GM23338 (cell line): Measurements from ENCODE around the gene NOC2L. TPM values are rescaled to one million over a fixed set of nuclear protein-coding genes. Genes with fewer than 3 reads are reported as not detected.

ENCODE experiments used
- ATAC-seq: fragments of 200-7000 bp; cut with Tn5 transposase; 3 replicates; pipeline ENCODE4 v1.9.1; 2020
- DNase-seq: peaks from one replicate; pipeline ENCODE4 v3.0.0-alpha.2; 2015; ENCODE audit warnings: low spot score
- H2AFZ ChIP-seq: fragments of 200-600 bp; sonication (generic); 2 replicates; pipeline ENCODE4 v1.8.0; 2016; ENCODE audit warnings: antibody characterized with exemption, mild to moderate bottlenecking, moderate library complexity
- H3F3A ChIP-seq: fragments of 200-600 bp; sonication (generic); replicated peaks from 2 replicates; pipeline ENCODE4 v1.8.0; 2017; ENCODE audit warnings: antibody characterized with exemption, mixed run types, low read depth
- H3K27ac ChIP-seq: fragments of 200-600 bp; sonication (generic); 2 replicates; pipeline ENCODE4 v1.6.1; 2016; ENCODE audit warnings: low read depth
- H3K27me3 ChIP-seq: fragments of 200-600 bp; sonication (generic); 2 replicates; pipeline ENCODE4 v1.8.0; 2016; ENCODE audit warnings: mild to moderate bottlenecking, mixed run types, moderate library complexity; ENCODE audit not compliant: insufficient read depth
- H3K36me3 ChIP-seq: fragments of 200-600 bp; sonication (generic); 2 replicates; pipeline ENCODE4 v1.8.0; 2016; ENCODE audit warnings: mild to moderate bottlenecking; ENCODE audit not compliant: insufficient read depth
- H3K4me1 ChIP-seq: fragments of 200-600 bp; sonication (generic); 2 replicates; pipeline ENCODE4 v1.8.0; 2016; ENCODE audit warnings: mild to moderate bottlenecking, moderate library complexity; ENCODE audit not compliant: insufficient read depth
- H3K4me2 ChIP-seq: fragments of 200-600 bp; sonication (generic); 2 replicates; pipeline ENCODE4 v1.7.1; 2017; ENCODE audit warnings: mixed run types
- H3K4me3 ChIP-seq: fragments of 200-600 bp; sonication (generic); 2 replicates; pipeline ENCODE4 v1.6.1; 2016; ENCODE audit warnings: mixed run types
- H3K79me2 ChIP-seq: fragments of 200-600 bp; sonication (generic); replicated peaks from 2 replicates; pipeline ENCODE4 v1.8.0; 2017; ENCODE audit warnings: mild to moderate bottlenecking; ENCODE audit not compliant: insufficient read depth
- H3K9me2 ChIP-seq: fragments of 200-600 bp; sonication (generic); 2 replicates; pipeline ENCODE4 v1.8.0; 2017; ENCODE audit not compliant: insufficient read depth
- H4K20me1 ChIP-seq: fragments of 200-600 bp; sonication (generic); replicated peaks from 2 replicates; pipeline ENCODE4 v1.8.0; 2017; ENCODE audit warnings: mild to moderate bottlenecking; ENCODE audit not compliant: insufficient read depth
- H3K27ac Mint-ChIP-seq: 2 replicates; pipeline ENCODE4 v1.8.0; 2020; ENCODE audit warnings: inconsistent platforms, mild to moderate bottlenecking, moderate library complexity, mixed read lengths
- H3K27me3 Mint-ChIP-seq: 3 replicates; pipeline ENCODE4 v1.8.0; 2022; ENCODE audit warnings: low read depth, mild to moderate bottlenecking, moderate library complexity, mixed read lengths, inconsistent platforms; ENCODE audit not compliant: insufficient read depth, poor library complexity
- H3K36me3 Mint-ChIP-seq: 3 replicates; pipeline ENCODE4 v1.8.0; 2021; ENCODE audit warnings: low read depth, mild to moderate bottlenecking, inconsistent platforms, moderate library complexity, mixed read lengths
- H3K4me1 Mint-ChIP-seq: 3 replicates; pipeline ENCODE4 v1.8.0; 2020; ENCODE audit warnings: mild to moderate bottlenecking, inconsistent platforms, mixed read lengths
- H3K4me3 Mint-ChIP-seq: 3 replicates; pipeline ENCODE4 v1.8.0; 2021; ENCODE audit warnings: moderate library complexity, mild to moderate bottlenecking, inconsistent platforms, mixed read lengths
- H3K9me3 Mint-ChIP-seq: 3 replicates; pipeline ENCODE4 v1.8.0; 2020; ENCODE audit warnings: moderate library complexity, mild to moderate bottlenecking, inconsistent platforms, mixed read lengths
- EZH2 ChIP-seq: fragments of 200-600 bp; sonication (generic); IDR thresholded peaks from one replicate; pipeline ENCODE4 v1.8.0; 2017; ENCODE audit warnings: antibody characterized with exemption, mild to moderate bottlenecking, low read depth; ENCODE audit not compliant: unreplicated experiment
- JUNB ChIP-seq: IDR thresholded peaks from one replicate; pipeline ENCODE4 v1.6.1; 2016; ENCODE audit warnings: antibody characterized with exemption; ENCODE audit not compliant: unreplicated experiment
- NANOG ChIP-seq: IDR thresholded peaks from 2 replicates; pipeline ENCODE4 v1.6.1; 2016; ENCODE audit warnings: antibody characterized with exemption, borderline replicate concordance
- STAT1 ChIP-seq: IDR thresholded peaks from one replicate; pipeline ENCODE4 v1.6.1; 2016; ENCODE audit warnings: antibody characterized with exemption; ENCODE audit not compliant: unreplicated experiment
- ZNF114 ChIP-seq: fragments of 250-450 bp; sonication (Bioruptor Pico); IDR thresholded peaks from 2 replicates; pipeline ENCODE4 v1.5.0; 2020; ENCODE audit warnings: mild to moderate bottlenecking, moderate library complexity
- ZNF331 ChIP-seq: fragments of 250-450 bp; sonication (Bioruptor Pico); IDR thresholded peaks from 2 replicates; pipeline ENCODE4 v1.5.0; 2020; ENCODE audit warnings: low read depth, mild to moderate bottlenecking, moderate library complexity
- polyA plus RNA-seq: library from polyadenylated mRNA; unstranded; fragments of >200 nt; fragmentation: Nextera tagmentation; extraction: Ambion mirVana; gene quantifications from 2 replicates; pipeline ENCODE4 v1.2.1, GENCODE V29; 2016
- total RNA-seq: library from RNA; depleted of rRNA; stranded (reverse); fragments of >200 nt; shearing (Covaris generic); gene quantifications from 2 replicates; pipeline ENCODE4 v1.2.3, GENCODE V29; 2014
- TF ChIP-seq, protein P1 (sequence below): IDR thresholded peaks from 2 replicates; pipeline ENCODE4 v1.6.1; 2016; ENCODE audit warnings: antibody characterized with exemption
- TF ChIP-seq, protein P2 (sequence below): fragments of 250-450 bp; sonication (Bioruptor Pico); IDR thresholded peaks from 2 replicates; pipeline ENCODE4 v1.5.0; 2020; ENCODE audit warnings: mild to moderate bottlenecking, moderate library complexity

Gene NOC2L
- total and polyA plus RNA-seq, 2 experiments from 2014 or later, result 79.3 to 125 TPM

DNA sequence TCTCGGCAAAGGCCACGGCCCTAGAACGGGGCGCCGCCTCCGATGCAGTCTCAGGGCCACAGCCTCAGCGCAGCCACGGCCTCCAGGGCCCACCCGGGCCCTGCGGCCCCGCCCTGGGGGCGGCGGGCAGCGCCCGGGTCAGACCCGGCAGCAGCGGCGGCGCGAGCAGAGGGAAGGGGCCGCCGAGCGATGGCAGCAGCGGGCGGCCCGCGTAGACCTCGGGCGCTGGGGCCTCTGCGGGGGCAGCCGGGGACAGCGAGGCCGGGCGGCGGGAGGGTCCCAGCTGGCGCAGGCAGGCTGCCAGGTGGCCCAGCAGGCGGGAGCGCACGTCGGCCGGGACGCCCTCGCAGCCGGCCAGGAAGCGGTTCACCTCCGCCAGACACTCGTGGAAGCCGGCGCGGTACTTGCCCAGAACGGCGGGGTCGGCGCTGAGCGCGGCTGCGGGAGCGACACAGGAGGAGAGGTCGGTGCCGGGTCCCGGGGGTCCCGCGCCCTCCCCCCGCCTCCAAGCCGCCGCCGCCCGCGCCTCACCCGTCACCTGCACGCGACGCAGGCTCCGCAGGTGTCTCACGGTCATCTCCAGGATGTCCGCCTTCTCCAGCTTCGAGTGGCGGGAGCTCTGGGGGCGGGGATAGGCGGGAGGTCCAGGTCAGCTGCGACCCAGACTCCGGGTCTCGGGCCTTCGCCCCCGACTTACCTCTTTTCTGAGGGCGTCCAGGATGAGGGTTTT lies 40.1 kb upstream of the NOC2L start (continued):
- TF ChIP-seq, protein P1, sequence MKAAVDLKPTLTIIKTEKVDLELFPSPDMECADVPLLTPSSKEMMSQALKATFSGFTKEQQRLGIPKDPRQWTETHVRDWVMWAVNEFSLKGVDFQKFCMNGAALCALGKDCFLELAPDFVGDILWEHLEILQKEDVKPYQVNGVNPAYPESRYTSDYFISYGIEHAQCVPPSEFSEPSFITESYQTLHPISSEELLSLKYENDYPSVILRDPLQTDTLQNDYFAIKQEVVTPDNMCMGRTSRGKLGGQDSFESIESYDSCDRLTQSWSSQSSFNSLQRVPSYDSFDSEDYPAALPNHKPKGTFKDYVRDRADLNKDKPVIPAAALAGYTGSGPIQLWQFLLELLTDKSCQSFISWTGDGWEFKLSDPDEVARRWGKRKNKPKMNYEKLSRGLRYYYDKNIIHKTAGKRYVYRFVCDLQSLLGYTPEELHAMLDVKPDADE, result no peak
- TF ChIP-seq JUNB, result no peak

DNA sequence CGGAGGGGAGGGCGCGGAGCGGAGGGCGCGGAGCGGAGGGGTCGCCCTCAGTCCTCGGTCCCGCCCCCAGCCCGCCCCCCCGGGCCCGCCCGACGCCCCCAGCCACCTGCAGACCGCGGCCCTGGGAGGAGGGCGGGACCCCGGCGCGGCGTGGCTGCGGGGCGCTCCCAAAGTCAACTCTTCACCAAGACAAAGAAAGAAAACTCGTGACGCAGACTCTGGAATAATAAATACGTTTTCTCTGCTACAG lies 39.6 kb upstream of the NOC2L start:
- peaks cover 6% of the 10 kb centered on the region; the same call in 1 of the 2 replicates for H3F3A ChIP-seq
- Mint-ChIP-seq H3K4me1 (peaks cover 5% of the 10 kb centered on the region), H3K27ac (no peak overlapping the region), H3K4me3 (peak overlapping the region; percentile 50; the same call in 2 of the 3 replicates), H3K9me3 (peaks cover 2% of the 10 kb centered on the region; the same call in 1 of the 3 replicates), H3K36me3 (no peaks in the 10 kb centered on the region; the same call in 2 of the 3 replicates), H3K27me3 (peaks cover 74% of the 10 kb centered on the region)
- no peak for ATAC-seq
- H3K4me3 ChIP-seq, result peak overlapping the region; percentile 71
- no peaks in the 10 kb centered on the region for H3K36me3 ChIP-seq
- H3K79me2 ChIP-seq, result no peaks in the 10 kb centered on the region
- H2AFZ ChIP-seq, result no peak overlapping the region
- H3K27me3 ChIP-seq, result peaks cover 92% of the 10 kb centered on the region
- no peak for DNase-seq
- no peak overlapping the region for H3K27ac ChIP-seq
- TF ChIP-seq EZH2 (no peak), ZNF331 (no peak), NANOG (no peak), ZNF114 (CRISPR knock-in tag) (no peak), STAT1 (no peak)
- TF ChIP-seq, protein P2, sequence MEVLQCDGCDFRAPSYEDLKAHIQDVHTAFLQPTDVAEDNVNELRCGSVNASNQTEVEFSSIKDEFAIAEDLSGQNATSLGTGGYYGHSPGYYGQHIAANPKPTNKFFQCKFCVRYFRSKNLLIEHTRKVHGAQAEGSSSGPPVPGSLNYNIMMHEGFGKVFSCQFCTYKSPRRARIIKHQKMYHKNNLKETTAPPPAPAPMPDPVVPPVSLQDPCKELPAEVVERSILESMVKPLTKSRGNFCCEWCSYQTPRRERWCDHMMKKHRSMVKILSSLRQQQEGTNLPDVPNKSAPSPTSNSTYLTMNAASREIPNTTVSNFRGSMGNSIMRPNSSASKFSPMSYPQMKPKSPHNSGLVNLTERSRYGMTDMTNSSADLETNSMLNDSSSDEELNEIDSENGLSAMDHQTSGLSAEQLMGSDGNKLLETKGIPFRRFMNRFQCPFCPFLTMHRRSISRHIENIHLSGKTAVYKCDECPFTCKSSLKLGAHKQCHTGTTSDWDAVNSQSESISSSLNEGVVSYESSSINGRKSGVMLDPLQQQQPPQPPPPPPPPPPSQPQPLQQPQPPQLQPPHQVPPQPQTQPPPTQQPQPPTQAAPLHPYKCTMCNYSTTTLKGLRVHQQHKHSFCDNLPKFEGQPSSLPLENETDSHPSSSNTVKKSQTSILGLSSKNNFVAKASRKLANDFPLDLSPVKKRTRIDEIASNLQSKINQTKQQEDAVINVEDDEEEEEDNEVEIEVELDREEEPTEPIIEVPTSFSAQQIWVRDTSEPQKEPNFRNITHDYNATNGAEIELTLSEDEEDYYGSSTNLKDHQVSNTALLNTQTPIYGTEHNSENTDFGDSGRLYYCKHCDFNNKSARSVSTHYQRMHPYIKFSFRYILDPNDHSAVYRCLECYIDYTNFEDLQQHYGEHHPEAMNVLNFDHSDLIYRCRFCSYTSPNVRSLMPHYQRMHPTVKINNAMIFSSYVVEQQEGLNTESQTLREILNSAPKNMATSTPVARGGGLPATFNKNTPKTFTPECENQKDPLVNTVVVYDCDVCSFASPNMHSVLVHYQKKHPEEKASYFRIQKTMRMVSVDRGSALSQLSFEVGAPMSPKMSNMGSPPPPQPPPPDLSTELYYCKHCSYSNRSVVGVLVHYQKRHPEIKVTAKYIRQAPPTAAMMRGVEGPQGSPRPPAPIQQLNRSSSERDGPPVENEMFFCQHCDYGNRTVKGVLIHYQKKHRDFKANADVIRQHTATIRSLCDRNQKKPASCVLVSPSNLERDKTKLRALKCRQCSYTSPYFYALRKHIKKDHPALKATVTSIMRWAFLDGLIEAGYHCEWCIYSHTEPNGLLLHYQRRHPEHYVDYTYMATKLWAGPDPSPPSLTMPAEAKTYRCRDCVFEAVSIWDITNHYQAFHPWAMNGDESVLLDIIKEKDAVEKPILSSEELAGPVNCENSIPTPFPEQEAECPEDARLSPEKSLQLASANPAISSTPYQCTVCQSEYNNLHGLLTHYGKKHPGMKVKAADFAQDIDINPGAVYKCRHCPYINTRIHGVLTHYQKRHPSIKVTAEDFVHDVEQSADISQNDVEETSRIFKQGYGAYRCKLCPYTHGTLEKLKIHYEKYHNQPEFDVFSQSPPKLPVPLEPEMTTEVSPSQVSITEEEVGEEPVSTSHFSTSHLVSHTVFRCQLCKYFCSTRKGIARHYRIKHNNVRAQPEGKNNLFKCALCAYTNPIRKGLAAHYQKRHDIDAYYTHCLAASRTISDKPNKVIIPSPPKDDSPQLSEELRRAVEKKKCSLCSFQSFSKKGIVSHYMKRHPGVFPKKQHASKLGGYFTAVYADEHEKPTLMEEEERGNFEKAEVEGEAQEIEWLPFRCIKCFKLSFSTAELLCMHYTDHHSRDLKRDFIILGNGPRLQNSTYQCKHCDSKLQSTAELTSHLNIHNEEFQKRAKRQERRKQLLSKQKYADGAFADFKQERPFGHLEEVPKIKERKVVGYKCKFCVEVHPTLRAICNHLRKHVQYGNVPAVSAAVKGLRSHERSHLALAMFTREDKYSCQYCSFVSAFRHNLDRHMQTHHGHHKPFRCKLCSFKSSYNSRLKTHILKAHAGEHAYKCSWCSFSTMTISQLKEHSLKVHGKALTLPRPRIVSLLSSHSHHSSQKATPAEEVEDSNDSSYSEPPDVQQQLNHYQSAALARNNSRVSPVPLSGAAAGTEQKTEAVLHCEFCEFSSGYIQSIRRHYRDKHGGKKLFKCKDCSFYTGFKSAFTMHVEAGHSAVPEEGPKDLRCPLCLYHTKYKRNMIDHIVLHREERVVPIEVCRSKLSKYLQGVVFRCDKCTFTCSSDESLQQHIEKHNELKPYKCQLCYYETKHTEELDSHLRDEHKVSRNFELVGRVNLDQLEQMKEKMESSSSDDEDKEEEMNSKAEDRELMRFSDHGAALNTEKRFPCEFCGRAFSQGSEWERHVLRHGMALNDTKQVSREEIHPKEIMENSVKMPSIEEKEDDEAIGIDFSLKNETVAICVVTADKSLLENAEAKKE (CRISPR knock-in tag), result no peak
- H3K4me1 ChIP-seq, result peaks cover 8% of the 10 kb centered on the region
- H3K4me2 ChIP-seq, result peak overlapping the region; percentile 82
- H4K20me1 ChIP-seq, result no peaks in the 10 kb centered on the region
- no peaks in the 10 kb centered on the region for H3K9me2 ChIP-seq
